Peyer's patch (tissue), 4 donors: ENCODE results near the gene IL10RB. TPM values are rescaled to one million over a fixed set of nuclear protein-coding genes. Genes with fewer than 3 reads are reported as not detected.

ENCODE experiments used
- DNase-seq, 3 donors: peaks; one replicate each; pipeline ENCODE4 v3.0.0-alpha.2; 2017 to 2019
- H3K27ac ChIP-seq, 4 donors: fragments of 200-600 bp; sonication (generic); one replicate each; pipeline ENCODE4 v1.5.1; 2016 to 2019
- H3K27me3 ChIP-seq, 2 donors: fragments of 200-600 bp; sonication (generic); one replicate each; pipeline ENCODE4 v1.5.1; 2019
- H3K36me3 ChIP-seq, 3 donors: fragments of 200-600 bp; sonication (generic); one replicate each; pipeline ENCODE4 v1.5.1; 2016 to 2019
- H3K4me1 ChIP-seq, 4 donors: fragments of 200-600 bp; sonication (generic); one replicate each; pipeline ENCODE4 v1.5.1; 2016 to 2019
- H3K4me3 ChIP-seq, 4 donors: fragments of 200-600 bp; sonication (generic); 1 replicate in 3 of 4; 2 replicates in 1 of 4; pipeline ENCODE4 v1.5.1; 2016 to 2019; ENCODE audit warnings: mild to moderate bottlenecking in 1 of 4
- H3K9me3 ChIP-seq, 4 donors: fragments of 200-600 bp; sonication (generic); one replicate each; pipeline ENCODE4 v1.5.1; 2016 to 2019; ENCODE audit warnings: mild to moderate bottlenecking in 1 of 4
- POLR2A ChIP-seq, 2 donors: fragments of 450-650 bp; IDR thresholded peaks; one replicate each; pipeline ENCODE4 v1.5.1; 2017; ENCODE audit warnings: antibody characterized with exemption in 2 of 2, mild to moderate bottlenecking in 2 of 2, moderate library complexity in 2 of 2
- total RNA-seq, 4 donors: library from RNA; depleted of rRNA; stranded (reverse); fragments of >200 nt; gene quantifications; one replicate each; pipeline ENCODE4 v1.1.0, GENCODE V29; 2016
- TF ChIP-seq, protein P1 (sequence below), 6 experiments: fragments of 450-650 bp in 4 of 6; fragments of 200-600 bp in 2 of 6; sonication (generic) in 1 of 6; IDR thresholded peaks; one replicate each; pipeline ENCODE4 v1.5.1; 2017 to 2019; ENCODE audit warnings: antibody characterized with exemption in 6 of 6, mild to moderate bottlenecking in 3 of 6, moderate library complexity in 1 of 6

IL10RB gene
- total RNA-seq, 4 donors from 2014 or later, result 6.6 to 95.6 (median 74.0) TPM

DNA sequence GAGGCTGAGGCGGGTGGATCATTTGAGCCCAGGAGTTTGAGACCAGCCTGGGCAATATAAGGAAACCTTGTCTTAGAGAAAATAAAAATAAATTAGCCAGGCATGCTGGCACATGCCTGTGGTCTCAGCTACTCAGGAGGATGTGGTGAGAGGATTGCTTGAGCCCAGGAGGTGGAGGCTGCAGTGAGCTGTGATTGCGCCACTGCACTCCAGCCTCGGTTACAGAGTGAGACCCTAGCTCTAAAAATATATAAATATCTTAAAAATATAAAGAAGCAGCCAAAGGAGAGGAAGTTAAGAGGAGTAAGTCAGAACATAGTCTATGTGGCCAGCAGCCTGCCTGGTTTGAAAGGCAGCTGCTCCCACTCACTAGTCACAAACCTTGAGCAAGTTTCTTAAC, 4.5 kb upstream of the IL10RB start:
- DNase-seq, result peak in 1 of 3 donors; percentile 63

DNA sequence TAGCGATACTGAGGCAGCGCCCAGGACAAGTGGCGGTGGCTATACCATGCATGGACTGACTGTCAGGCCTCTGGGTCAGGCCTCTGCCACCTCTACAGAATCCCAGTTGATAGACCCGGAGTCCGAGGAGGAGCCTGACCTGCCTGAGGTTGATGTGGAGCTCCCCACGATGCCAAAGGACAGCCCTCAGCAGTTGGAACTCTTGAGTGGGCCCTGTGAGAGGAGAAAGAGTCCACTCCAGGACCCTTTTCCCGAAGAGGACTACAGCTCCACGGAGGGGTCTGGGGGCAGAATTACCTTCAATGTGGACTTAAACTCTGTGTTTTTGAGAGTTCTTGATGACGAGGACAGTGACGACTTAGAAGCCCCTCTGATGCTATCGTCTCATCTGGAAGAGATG, 3.2 kb upstream of the IL10RB start:
- no peak for DNase-seq
- Histone ChIP-seq H3K9me3 (no peaks in the 10 kb centered on the region), H3K4me1 (peaks cover 0 to 28% (median 2%) of the 10 kb centered on the region in 4 donors), H3K4me3 (no peak overlapping the region), H3K27me3 (no peaks in the 10 kb centered on the region), H3K36me3 (peaks cover 0 to 18% (median 0%) of the 10 kb centered on the region in 3 donors), H3K27ac (no peak overlapping the region)
- no peak for TF ChIP-seq POLR2A (IDR thresholded peaks at IDR 0.05)
- TF ChIP-seq, protein P1, sequence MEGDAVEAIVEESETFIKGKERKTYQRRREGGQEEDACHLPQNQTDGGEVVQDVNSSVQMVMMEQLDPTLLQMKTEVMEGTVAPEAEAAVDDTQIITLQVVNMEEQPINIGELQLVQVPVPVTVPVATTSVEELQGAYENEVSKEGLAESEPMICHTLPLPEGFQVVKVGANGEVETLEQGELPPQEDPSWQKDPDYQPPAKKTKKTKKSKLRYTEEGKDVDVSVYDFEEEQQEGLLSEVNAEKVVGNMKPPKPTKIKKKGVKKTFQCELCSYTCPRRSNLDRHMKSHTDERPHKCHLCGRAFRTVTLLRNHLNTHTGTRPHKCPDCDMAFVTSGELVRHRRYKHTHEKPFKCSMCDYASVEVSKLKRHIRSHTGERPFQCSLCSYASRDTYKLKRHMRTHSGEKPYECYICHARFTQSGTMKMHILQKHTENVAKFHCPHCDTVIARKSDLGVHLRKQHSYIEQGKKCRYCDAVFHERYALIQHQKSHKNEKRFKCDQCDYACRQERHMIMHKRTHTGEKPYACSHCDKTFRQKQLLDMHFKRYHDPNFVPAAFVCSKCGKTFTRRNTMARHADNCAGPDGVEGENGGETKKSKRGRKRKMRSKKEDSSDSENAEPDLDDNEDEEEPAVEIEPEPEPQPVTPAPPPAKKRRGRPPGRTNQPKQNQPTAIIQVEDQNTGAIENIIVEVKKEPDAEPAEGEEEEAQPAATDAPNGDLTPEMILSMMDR (IDR thresholded peaks at IDR 0.05), result no peak

More for the DNA sequence above, 4.5 kb upstream of the IL10RB start:
- Histone ChIP-seq H3K4me1 (peaks cover 0 to 16% (median 2%) of the 10 kb centered on the region in 4 donors), H3K4me3 (no peak overlapping the region), H3K9me3 (no peaks in the 10 kb centered on the region), H3K27me3 (no peaks in the 10 kb centered on the region), H3K36me3 (peaks cover 0 to 31% (median 0%) of the 10 kb centered on the region in 3 donors), H3K27ac (peak overlapping the region in 2 of 4 donors; percentile 3 to 42)
- TF ChIP-seq, protein P1 (IDR thresholded peaks at IDR 0.05), result no peak
- no peak for TF ChIP-seq POLR2A (IDR thresholded peaks at IDR 0.05)

DNA sequence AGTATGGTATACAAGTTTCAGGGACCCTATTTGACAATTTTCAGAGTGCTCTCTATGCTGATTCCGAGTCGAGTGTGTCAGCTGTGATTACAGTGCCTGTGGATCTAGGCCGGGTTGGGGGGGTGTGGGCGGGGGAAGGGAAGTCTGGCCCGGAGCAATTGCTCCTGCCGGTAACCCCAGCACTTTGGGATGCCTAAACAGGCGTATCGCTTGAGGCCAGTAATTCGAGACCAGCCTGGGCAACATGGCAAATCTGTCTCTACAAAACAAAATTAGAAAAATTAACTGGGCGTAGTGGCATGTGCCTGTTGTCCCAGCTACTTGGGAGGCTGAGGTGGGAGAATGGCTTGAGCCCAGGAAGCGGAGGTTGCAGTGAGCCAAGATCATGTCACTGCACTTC, 1.6 kb upstream of the IL10RB start:
- Histone ChIP-seq H3K27me3 (no peaks in the 10 kb centered on the region), H3K9me3 (no peaks in the 10 kb centered on the region), H3K4me3 (no peak overlapping the region), H3K27ac (peak overlapping the region in 1 of 4 donors; percentile 90), H3K36me3 (peaks cover 0 to 4% (median 0%) of the 10 kb centered on the region in 3 donors), H3K4me1 (peaks cover 0 to 41% (median 6%) of the 10 kb centered on the region in 4 donors)
- DNase-seq, result no peak
- no peak for TF ChIP-seq POLR2A (IDR thresholded peaks at IDR 0.05)
- TF ChIP-seq, protein P1 (IDR thresholded peaks at IDR 0.05), result no peak

DNA sequence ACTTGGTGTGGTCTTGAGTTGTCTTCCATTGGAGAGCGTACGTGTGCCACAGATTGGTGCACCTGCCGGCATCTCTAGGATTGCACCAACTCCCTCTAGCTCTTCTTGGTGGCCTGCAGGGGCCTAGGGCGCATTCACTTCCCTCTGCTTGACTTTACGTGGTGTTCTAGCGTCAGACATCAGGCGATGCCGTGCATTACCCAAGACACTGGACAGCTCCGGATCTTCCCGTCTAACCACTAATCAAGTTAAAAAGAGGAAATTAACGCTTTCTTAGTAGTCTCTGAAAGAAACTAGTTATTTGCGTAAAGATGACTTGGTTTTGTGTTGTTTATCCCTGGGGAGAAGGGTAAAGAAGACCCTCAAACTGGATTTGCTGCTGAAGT, 510 bp upstream of the IL10RB start:
- TF ChIP-seq, protein P1 (IDR thresholded peaks at IDR 0.05), result no peak
- no peak for TF ChIP-seq POLR2A (IDR thresholded peaks at IDR 0.05)
- Histone ChIP-seq H3K4me1 (peaks cover 0 to 39% (median 6%) of the 10 kb centered on the region in 4 donors), H3K4me3 (peak overlapping the region; percentile 69 to 86 (median 80)), H3K9me3 (no peaks in the 10 kb centered on the region), H3K36me3 (peaks cover 0 to 5% (median 0%) of the 10 kb centered on the region in 3 donors), H3K27me3 (no peaks in the 10 kb centered on the region), H3K27ac (peak overlapping the region; percentile 88 to 90 (median 90))
- DNase-seq, result peak in 2 of 3 donors; percentile 72 to 82

DNA sequence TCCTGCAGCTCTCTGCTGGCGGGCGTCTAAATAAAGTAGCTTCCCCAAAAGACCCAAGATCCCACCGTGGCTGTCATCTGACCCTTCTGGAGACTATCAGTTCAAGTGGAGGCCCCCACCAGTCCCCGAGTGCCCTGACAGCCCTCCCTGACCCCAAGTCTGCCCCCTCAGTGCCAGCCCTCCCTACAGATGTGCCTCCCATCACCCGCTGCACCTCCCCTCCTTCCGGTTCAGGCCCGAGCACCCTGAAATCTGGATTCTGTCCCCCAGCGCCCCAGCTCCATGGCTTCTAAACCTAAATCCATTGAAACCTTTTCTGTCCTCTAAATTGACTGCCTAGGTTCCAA, 595 bp downstream of the IL10RB start:
- H3K27me3 ChIP-seq, result no peaks in the 10 kb centered on the region
- peaks cover 0 to 14% (median 0%) of the 10 kb centered on the region in 3 donors for H3K36me3 ChIP-seq

More for the DNA sequence above, 595 bp downstream of the IL10RB start:
- TF ChIP-seq POLR2A (IDR thresholded peaks at IDR 0.05), result no peak
- TF ChIP-seq, protein P1 (IDR thresholded peaks at IDR 0.05), result no peak
- DNase-seq, result peak; percentile 58 to 67 (median 64)
- H3K9me3 ChIP-seq, result no peaks in the 10 kb centered on the region
- peaks cover 0 to 39% (median 4%) of the 10 kb centered on the region in 4 donors for H3K4me1 ChIP-seq
- peak overlapping the region; percentile 88 to 90 (median 90) for H3K27ac ChIP-seq
- H3K4me3 ChIP-seq, result peak overlapping the region; percentile 69 to 86 (median 80)
